GM23338 (cell line): ENCODE measurements around the gene ZNF583. TPM values are rescaled to one million over a fixed set of nuclear protein-coding genes. Genes with fewer than 3 reads are reported as not detected.
A peak's percentile ranks its signal among the peaks of the same experiment; 100 is the strongest.

Experiments used
- ATAC-seq: fragments of 200-7000 bp; cut with Tn5 transposase; 3 replicates; pipeline ENCODE4 v1.9.1; 2020
- DNase-seq: peaks from one replicate; pipeline ENCODE4 v3.0.0-alpha.2; 2015; ENCODE audit warnings: low spot score
- H2AFZ ChIP-seq: fragments of 200-600 bp; sonication (generic); 2 replicates; pipeline ENCODE4 v1.8.0; 2016; ENCODE audit warnings: antibody characterized with exemption, mild to moderate bottlenecking, moderate library complexity
- H3F3A ChIP-seq: fragments of 200-600 bp; sonication (generic); replicated peaks from 2 replicates; pipeline ENCODE4 v1.8.0; 2017; ENCODE audit warnings: antibody characterized with exemption, mixed run types, low read depth
- H3K27ac ChIP-seq: fragments of 200-600 bp; sonication (generic); 2 replicates; pipeline ENCODE4 v1.6.1; 2016; ENCODE audit warnings: low read depth
- H3K27me3 ChIP-seq: fragments of 200-600 bp; sonication (generic); 2 replicates; pipeline ENCODE4 v1.8.0; 2016; ENCODE audit warnings: mild to moderate bottlenecking, mixed run types, moderate library complexity; ENCODE audit not compliant: insufficient read depth
- H3K36me3 ChIP-seq: fragments of 200-600 bp; sonication (generic); 2 replicates; pipeline ENCODE4 v1.8.0; 2016; ENCODE audit warnings: mild to moderate bottlenecking; ENCODE audit not compliant: insufficient read depth
- H3K4me1 ChIP-seq: fragments of 200-600 bp; sonication (generic); 2 replicates; pipeline ENCODE4 v1.8.0; 2016; ENCODE audit warnings: mild to moderate bottlenecking, moderate library complexity; ENCODE audit not compliant: insufficient read depth
- H3K4me2 ChIP-seq: fragments of 200-600 bp; sonication (generic); 2 replicates; pipeline ENCODE4 v1.7.1; 2017; ENCODE audit warnings: mixed run types
- H3K4me3 ChIP-seq: fragments of 200-600 bp; sonication (generic); 2 replicates; pipeline ENCODE4 v1.6.1; 2016; ENCODE audit warnings: mixed run types
- H3K79me2 ChIP-seq: fragments of 200-600 bp; sonication (generic); replicated peaks from 2 replicates; pipeline ENCODE4 v1.8.0; 2017; ENCODE audit warnings: mild to moderate bottlenecking; ENCODE audit not compliant: insufficient read depth
- H3K9me2 ChIP-seq: fragments of 200-600 bp; sonication (generic); 2 replicates; pipeline ENCODE4 v1.8.0; 2017; ENCODE audit not compliant: insufficient read depth
- H4K20me1 ChIP-seq: fragments of 200-600 bp; sonication (generic); replicated peaks from 2 replicates; pipeline ENCODE4 v1.8.0; 2017; ENCODE audit warnings: mild to moderate bottlenecking; ENCODE audit not compliant: insufficient read depth
- H3K27ac Mint-ChIP-seq: 2 replicates; pipeline ENCODE4 v1.8.0; 2020; ENCODE audit warnings: inconsistent platforms, mild to moderate bottlenecking, moderate library complexity, mixed read lengths
- H3K27me3 Mint-ChIP-seq: 3 replicates; pipeline ENCODE4 v1.8.0; 2022; ENCODE audit warnings: low read depth, mild to moderate bottlenecking, moderate library complexity, mixed read lengths, inconsistent platforms; ENCODE audit not compliant: insufficient read depth, poor library complexity
- H3K36me3 Mint-ChIP-seq: 3 replicates; pipeline ENCODE4 v1.8.0; 2021; ENCODE audit warnings: low read depth, mild to moderate bottlenecking, inconsistent platforms, moderate library complexity, mixed read lengths
- H3K4me1 Mint-ChIP-seq: 3 replicates; pipeline ENCODE4 v1.8.0; 2020; ENCODE audit warnings: mild to moderate bottlenecking, inconsistent platforms, mixed read lengths
- H3K4me3 Mint-ChIP-seq: 3 replicates; pipeline ENCODE4 v1.8.0; 2021; ENCODE audit warnings: moderate library complexity, mild to moderate bottlenecking, inconsistent platforms, mixed read lengths
- H3K9me3 Mint-ChIP-seq: 3 replicates; pipeline ENCODE4 v1.8.0; 2020; ENCODE audit warnings: moderate library complexity, mild to moderate bottlenecking, inconsistent platforms, mixed read lengths
- CREB1 ChIP-seq: fragments of 250-450 bp; sonication (Bioruptor Pico); IDR thresholded peaks from 2 replicates; pipeline ENCODE4 v1.5.0; 2020; ENCODE audit warnings: low read depth, mild to moderate bottlenecking, moderate library complexity
- CTCF ChIP-seq, 2 experiments: fragments of 200-600 bp in 1 of 2; sonication (generic) in 1 of 2; conservative IDR thresholded peaks; 2 replicates each; pipeline versions ENCODE4 v1.5.1 to v1.6.1; 2016 to 2017; ENCODE audit warnings: antibody characterized with exemption in 2 of 2, low read depth in 2 of 2, mild to moderate bottlenecking in 2 of 2, moderate library complexity in 1 of 2
- EZH2 ChIP-seq: fragments of 200-600 bp; sonication (generic); IDR thresholded peaks from one replicate; pipeline ENCODE4 v1.8.0; 2017; ENCODE audit warnings: antibody characterized with exemption, mild to moderate bottlenecking, low read depth; ENCODE audit not compliant: unreplicated experiment
- EZH2phosphoT487 ChIP-seq: fragments of 200-600 bp; sonication (generic); IDR thresholded peaks from one replicate; pipeline ENCODE4 v1.8.1; 2018; ENCODE audit warnings: antibody characterized with exemption; ENCODE audit not compliant: unreplicated experiment
- JUNB ChIP-seq: IDR thresholded peaks from one replicate; pipeline ENCODE4 v1.6.1; 2016; ENCODE audit warnings: antibody characterized with exemption; ENCODE audit not compliant: unreplicated experiment
- POLR2AphosphoS5 ChIP-seq: IDR thresholded peaks from 2 replicates; pipeline ENCODE4 v1.6.1; 2016; ENCODE audit warnings: antibody characterized with exemption, low read depth
- REST ChIP-seq: IDR thresholded peaks from one replicate; pipeline ENCODE4 v1.6.1; 2018; ENCODE audit warnings: antibody characterized with exemption; ENCODE audit not compliant: unreplicated experiment
- polyA plus RNA-seq: library from polyadenylated mRNA; unstranded; fragments of >200 nt; fragmentation: Nextera tagmentation; extraction: Ambion mirVana; gene quantifications from 2 replicates; pipeline ENCODE4 v1.2.1, GENCODE V29; 2016
- total RNA-seq: library from RNA; depleted of rRNA; stranded (reverse); fragments of >200 nt; shearing (Covaris generic); gene quantifications from 2 replicates; pipeline ENCODE4 v1.2.3, GENCODE V29; 2014

ZNF583 gene
- total and polyA plus RNA-seq, 2 experiments from 2014 or later, result 2.4 to 6.3 TPM

- Mint-ChIP-seq H3K36me3 (peaks cover 78% of the 10 kb centered on the region), H3K4me3 (no peak overlapping the region), H3K9me3 (peaks cover 13% of the 10 kb centered on the region; the same call in 2 of the 3 replicates), H3K27me3 (peaks cover 2% of the 10 kb centered on the region), H3K27ac (no peak overlapping the region), H3K4me1 (no peaks in the 10 kb centered on the region)
- no peaks in the 10 kb centered on the region for H3K27me3 ChIP-seq
- no peaks in the 10 kb centered on the region for H4K20me1 ChIP-seq
- H3K79me2 ChIP-seq, result no peaks in the 10 kb centered on the region
- TF ChIP-seq JUNB, result no peak
- no peak for TF ChIP-seq POLR2AphosphoS5
- no peak for TF ChIP-seq EZH2phosphoT487
- no peak for TF ChIP-seq REST
- TF ChIP-seq CREB1, result no peak
- H3K4me3 ChIP-seq, result no peak overlapping the region
- peaks cover 43% of the 10 kb centered on the region for H3K36me3 ChIP-seq
- 0 out of 2 replicates have a peak overlapping the region, but pooled peaks have one; percentile 53 for H3K27ac ChIP-seq
- no peak overlapping the region for H3K4me2 ChIP-seq
- no peak overlapping the region for H2AFZ ChIP-seq
- ATAC-seq (no peak), DNase-seq (peak; percentile 26)
- no peaks in the 10 kb centered on the region for H3F3A ChIP-seq
- no peaks in the 10 kb centered on the region for H3K9me2 ChIP-seq
- H3K4me1 ChIP-seq, result no peaks in the 10 kb centered on the region
These were observed 26.8 kb upstream of the ZNF583 start for GRCh38 chr19:56377105-56377924.

- no peaks in the 10 kb centered on the region for H3K4me1 ChIP-seq
- Mint-ChIP-seq H3K36me3 (peaks cover 57% of the 10 kb centered on the region), H3K27me3 (no peaks in the 10 kb centered on the region), H3K4me1 (no peaks in the 10 kb centered on the region), H3K27ac (no peak overlapping the region), H3K9me3 (peaks cover 24% of the 10 kb centered on the region; the same call in 2 of the 3 replicates), H3K4me3 (no peak overlapping the region)
- H3K27me3 ChIP-seq, result no peaks in the 10 kb centered on the region
- H4K20me1 ChIP-seq, result no peaks in the 10 kb centered on the region
- no peak overlapping the region for H3K4me2 ChIP-seq
- no peak for ATAC-seq
- H3K9me2 ChIP-seq, result no peaks in the 10 kb centered on the region
- H2AFZ ChIP-seq, result no peak overlapping the region
- no peaks in the 10 kb centered on the region for H3F3A ChIP-seq
- 0 out of 2 replicates have a peak, but pooled peaks cover 5% of the 10 kb centered on the region for H3K36me3 ChIP-seq
- H3K27ac ChIP-seq, result peak overlapping the region; percentile 65; the same call in 1 of the 2 replicates
- TF ChIP-seq CTCF (conservative IDR thresholded peaks at IDR 0.05; ENCODE audit: low read depth in 2 of 2) (no peak), EZH2phosphoT487 (no peak), EZH2 (no peak)
- peak; percentile 33 for DNase-seq
- H3K79me2 ChIP-seq, result no peaks in the 10 kb centered on the region
- no peak overlapping the region for H3K4me3 ChIP-seq
These were observed 20.1 kb upstream of the ZNF583 start for GRCh38 chr19:56383826-56384605.
